ENCODE measurements around the gene KCP.
"Not testable (repeated sequence)": the region's sequence is repeated elsewhere in the genome, so short reads cannot be mapped to it uniquely, and the experiment has no call there.

The KCP gene

DNA sequence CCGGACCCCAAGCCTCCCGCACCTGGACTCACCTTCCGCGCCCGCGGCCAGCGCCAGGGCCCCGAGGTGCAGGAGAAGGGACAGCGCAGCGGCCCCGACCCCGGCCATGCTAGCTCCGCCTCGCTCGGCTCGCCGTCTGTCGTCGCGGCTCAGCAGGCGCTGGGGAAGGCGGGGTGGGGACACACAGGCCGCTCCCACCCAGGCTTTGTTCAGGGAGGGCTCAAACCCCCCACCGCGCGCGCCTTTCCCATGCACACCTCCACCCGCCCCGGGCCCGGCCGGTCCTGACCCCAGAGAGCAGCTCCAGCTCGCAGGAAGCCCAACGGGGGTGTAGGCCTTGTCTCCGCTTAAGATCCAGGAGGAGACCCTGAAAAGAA, at the start of gene KCP:
KCP (minus strand) TSS at position 141 of the 377 bp plus-strand sequence; CDS start at position 108, 33 bp downstream.
- DNase-seq: no peak

DNA sequence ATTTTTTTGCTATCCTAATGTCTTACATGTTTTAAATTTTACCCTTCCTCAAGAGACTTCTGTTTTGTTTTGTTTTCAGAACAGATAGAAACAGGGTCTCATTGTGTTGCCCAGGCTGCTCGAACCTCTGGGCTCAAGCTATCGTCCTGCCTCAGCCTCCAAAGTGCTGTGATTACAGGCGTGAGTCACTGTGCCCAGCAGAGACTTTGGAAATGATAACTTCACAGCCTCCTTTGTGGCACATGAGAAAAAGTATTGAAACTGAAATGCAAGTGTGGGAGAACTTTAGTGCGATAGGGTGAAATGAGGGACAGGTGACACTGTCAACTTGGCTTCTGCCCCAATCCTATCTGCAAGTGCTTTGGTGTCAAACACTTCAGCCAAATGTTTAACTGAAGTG, 48.8 kb upstream of the KCP start:
- no peak for DNase-seq

DNA sequence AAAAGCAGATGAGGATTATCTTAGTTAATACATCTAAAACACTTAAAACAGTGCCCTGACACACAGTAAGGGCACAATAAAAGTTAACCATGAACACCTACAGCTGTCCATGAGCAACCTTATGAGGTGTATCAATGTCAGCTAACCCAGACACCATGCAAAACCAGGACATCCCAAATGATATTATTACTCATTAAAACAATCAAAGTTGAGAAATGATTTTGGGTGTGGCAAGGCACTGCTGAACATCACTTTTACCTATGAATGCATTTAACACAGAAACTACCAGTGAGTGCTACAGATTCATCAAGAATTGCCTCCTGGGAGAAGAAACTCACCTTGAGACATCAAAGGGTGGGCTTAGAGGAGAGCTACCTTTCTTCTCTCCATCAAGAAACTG, 45.5 kb upstream of the KCP start:
- no peak for DNase-seq

DNA sequence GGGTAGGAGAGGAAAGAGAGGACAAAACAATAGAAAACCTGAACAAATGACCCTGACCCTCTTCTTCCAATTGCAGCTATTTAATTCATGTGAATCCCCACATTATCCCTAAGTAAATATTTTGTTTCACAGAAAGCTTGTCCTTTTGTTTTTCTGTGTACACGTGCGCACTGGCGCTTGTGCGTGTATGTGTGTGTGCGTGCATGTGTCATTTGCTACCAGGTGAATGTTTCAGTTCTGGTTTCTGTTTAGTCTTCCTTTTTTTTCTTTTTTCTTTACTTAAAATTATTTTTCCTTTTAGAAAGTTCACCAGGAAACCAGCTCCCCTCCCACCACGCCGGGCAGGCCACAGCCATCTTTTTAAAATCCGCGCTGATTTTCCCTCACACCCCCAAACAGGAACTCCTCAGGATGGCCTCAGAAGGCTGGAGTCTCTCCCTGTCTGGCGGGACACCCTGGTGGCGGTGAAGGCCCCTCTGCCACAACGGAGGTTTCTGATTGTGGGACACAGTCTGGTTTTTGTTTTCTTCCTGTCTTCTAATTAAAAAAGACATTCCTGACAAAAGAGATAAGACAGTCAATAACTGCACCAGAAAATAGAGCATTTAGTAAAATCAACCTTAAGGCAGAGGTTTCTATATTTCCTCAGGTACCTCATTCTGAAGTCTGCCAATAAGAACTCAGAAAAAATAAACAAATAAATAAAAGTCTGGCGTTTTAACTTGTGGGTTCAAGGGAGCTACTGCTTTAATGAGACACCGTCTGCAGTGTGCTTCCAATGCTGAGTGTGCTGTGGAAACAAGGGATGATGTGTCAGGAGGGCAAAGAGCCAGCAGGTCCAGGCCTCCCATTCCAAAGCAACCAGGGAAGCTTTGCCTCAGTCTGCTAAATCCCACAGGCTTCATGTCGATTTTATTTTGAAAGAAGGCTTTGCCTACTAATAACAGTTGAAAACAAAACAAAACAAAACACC, 44.6 kb upstream of the KCP start:
- DNase-seq: no peak

DNA sequence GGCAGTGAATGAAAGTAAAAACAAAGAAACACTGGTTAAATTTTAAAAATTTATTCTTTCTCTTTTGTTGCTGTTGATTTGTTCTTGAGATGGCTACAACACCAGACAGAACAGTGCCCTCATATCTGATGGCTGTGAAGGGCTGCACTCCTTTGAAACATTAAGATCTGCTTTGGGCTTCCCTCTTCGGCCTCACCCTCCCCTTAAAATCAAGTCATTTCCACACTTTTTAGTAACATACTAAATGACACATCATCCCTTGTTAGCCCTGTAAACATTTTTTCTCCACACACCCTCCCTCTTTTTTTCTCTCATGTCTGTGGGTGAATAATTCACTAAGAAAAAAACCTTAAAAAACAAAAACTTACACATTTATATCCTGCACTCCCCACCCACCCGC, 43.6 kb upstream of the KCP start:
- DNase-seq: no peak

DNA sequence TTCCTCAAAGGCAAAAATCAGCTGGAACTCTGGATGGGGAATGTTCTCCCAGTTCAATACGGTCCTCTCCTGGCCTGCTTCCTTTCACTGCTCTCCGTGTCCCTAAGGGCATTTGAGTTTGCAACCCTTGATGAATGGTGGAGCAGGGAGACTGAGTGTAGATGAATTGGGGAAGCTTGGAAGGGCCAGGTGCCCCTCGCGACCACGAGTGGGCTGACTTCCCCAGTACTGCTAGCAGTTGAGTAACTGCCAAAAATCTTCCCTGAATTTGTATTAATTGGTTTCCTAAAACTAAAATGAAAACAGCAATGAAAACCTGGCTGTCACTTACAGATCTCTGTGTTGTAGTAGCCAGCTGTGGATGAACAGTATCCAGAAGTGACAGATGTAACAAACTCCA, 40.8 kb upstream of the KCP start:
- DNase-seq: no peak

DNA sequence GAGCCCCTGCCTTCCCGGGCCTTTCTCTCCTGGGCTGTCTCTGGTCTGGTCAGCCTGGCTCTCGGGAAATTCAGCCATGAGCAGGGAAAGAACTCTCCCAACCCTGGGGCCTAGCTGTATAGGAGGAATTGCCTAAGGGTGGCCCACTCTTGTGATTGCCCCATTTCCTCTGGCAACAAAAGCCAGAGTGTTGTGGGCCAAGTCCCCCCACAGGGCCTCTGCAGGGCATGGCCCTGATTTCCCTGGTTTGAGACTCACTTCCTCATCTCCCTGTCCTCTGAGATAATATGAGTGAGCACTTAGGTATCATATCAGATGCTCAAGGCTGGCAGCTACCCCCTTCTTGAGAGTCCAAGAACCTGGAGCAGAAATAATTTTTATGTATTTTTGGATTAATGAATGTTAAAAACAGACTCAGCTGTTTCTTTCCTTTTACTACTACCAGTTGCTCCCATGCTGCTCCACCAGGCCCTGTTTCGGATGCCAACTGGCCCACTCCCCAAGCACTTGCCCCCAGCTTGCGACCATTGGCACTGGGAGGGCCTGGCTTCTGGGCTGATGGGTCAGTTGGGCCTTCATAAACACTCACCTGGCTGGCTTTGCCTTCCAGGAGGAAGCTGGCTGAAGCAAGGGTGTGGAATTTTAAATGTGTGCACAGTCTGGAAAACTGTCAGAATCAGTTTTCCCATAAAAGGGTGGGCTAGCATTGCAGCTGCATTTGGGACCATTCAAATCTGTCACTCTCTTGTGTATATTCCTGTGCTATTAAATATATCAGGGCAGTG, 38.7 kb upstream of the KCP start:
- DNase-seq: no peak

DNA sequence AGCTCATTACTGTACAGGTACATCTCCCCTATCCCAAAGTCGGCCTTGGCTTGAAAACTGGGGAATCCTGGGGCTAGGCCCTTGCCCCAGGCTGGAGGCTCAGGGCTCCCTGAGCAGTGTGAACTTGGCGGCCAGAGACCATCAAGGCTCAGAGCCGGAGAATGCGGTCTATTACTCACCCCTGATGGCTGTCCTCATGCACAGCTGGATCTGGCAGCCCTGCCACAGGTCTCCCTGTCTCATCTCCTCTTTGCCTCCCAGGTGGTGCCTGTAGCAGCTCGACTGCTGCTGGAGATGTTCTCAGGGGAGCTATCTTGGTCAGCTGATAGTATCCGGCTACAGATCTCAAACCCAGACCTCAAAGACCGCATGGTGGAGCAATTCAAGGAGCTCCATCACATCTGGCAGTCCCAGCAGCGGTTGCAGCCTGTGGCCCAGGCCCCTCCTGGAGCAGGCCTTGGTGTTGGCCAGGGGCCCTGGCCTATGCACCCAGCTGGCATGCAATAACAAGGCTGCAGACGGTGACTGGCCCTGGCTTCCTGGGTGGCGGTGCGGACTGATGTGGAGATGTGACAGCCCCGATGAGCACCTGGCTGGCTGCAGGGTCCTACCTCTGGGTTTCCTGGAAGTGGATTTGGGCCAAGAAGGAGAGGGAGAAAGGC, 37.9 kb upstream of the KCP start:
- DNase-seq: no peak

DNA sequence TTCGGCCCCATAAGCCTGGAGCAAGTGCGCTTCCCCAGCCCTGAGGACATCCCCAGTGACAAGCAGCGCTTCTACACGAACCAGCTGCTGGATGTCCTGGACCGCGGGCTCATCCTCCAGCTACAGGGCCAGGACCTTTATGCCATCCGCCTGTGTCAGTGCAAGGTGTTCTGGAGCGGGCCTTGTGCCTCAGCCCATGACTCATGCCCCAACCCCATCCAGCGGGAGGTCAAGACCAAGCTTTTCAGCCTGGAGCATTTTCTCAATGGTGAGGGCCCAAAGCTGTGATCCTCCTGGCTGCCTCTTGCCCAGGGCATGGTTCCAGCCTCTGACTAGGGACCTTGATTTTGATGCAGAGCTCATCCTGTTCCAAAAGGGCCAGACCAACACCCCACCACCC, 37.3 kb upstream of the KCP start:
- DNase-seq: no peak

DNA sequence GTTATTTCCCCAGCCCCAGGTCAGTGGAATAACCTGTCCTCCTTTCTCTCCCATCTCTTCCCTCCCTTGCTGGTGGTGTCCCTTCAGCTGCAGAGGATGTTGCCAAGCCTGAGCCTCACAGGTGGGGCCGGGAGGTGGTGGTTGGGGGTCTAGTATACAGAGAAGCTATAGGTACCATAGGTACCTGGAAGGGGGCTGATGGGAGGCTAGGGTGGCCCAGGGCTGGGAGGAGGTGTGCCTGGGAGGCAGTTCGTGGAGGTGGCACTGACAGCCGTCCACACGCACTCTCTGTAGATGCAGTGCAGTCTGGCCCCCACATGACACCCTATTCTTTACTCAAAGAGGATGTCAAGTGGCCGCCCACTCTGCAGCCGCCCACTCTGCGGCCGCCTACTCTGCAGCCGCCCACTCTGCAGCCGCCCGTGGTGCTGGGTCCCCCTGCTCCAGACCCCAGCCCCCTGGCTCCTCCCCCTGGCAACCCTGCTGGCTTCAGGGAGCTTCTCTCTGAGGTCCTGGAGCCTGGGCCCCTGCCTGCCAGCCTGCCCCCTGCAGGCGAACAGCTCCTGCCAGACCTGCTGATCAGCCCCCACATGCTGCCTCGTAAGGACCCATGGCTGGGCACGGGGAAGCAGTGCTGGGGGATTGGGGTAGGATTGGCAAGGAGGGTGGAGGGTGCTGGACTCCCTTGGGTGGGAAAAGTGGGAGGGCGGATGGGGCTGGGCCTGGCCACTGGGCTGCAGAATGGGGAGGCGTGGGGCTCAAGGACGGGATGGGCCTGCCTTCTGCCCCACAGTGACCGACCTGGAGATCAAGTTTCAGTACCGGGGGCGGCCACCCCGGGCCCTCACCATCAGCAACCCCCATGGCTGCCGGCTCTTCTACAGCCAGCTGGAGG, 36.7 kb upstream of the KCP start:
- DNase-seq: no peak

DNA sequence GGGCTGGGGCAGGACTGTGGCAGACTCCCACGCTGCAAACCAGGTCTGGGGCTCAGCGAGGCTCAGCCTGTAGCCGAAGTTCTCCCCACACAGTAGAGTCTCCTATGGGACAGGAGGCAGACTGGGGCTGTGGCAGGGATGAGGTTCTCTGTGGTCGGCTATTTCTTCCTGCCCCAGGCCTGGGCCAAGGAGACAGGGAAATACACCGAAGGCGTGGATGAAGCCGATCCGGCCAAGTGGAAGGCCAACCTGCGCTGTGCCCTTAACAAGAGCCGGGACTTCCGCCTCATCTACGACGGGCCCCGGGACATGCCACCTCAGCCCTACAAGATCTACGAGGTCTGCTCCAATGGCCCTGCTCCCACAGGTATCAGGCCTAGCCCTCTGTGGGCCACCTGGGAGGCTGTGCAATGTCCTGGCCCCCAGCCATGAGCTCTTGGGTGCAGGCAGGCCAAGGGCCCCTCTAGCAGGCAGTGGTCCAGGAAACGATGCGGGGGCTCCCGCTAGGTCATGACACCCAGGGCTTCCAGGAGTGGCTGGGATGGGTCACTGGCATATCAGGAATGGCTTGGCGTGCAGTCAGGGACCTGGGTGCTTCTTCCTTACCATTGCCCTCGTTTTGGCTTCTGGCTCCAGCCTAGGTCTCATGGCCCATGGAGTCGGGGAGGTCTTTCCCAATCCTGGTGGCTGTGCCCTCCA, 35.3 kb upstream of the KCP start:
- DNase-seq: no peak

DNA sequence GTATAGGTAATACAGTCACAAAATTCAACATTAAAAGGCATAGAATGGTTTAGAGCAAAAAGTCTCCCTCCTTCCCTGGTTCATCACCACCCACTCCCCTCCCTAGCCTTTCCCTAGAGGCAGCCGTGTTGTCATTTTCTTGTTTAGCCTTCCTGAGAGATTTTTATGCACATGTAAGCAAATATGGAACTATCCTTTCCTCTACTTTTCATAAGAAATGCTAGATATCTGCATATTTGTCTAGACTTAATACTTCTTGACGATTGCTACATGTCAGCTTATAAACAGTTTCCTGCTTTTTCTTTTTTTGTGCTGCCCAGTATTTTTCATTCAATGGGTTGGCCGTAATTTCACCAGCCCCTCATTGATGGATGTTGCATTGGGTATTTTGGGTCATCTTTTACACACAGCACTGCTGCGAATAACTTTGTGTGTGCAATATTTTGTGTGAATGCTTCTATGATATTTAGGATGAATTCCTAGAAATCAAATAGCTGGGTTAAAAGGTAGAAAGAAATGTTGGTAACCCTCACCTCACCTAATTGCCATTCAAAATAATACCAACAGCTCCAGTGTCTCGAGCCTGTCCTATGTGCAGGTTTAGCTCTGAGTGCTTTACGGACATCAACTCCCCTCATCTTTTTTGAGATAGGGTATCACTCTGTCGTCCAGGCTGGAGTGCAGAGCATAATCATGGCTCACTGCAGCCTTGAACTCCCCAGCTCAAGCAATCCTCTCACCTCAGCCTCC, 34.2 kb upstream of the KCP start:
- no peak for DNase-seq

DNA sequence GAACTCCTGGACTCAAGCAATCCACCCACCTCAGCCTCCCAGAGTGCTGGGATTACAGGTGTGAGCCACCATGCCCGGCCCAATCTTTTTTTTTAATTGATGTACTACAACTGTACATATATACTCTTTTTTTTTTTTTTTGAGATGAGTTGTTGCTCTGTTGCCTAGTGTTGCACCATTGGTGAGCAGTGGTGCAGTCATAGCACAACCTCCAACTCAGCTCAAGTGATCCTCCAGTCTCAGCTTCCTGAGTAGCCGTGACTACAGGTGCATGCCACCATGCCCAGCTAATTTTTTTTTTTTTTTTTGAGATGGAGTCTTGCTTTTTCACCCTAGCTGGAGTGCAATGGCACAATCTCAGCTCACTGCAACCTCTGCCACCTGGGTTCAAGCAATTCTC, 32.7 kb upstream of the KCP start:
- DNase-seq: not testable (repeated sequence)

DNA sequence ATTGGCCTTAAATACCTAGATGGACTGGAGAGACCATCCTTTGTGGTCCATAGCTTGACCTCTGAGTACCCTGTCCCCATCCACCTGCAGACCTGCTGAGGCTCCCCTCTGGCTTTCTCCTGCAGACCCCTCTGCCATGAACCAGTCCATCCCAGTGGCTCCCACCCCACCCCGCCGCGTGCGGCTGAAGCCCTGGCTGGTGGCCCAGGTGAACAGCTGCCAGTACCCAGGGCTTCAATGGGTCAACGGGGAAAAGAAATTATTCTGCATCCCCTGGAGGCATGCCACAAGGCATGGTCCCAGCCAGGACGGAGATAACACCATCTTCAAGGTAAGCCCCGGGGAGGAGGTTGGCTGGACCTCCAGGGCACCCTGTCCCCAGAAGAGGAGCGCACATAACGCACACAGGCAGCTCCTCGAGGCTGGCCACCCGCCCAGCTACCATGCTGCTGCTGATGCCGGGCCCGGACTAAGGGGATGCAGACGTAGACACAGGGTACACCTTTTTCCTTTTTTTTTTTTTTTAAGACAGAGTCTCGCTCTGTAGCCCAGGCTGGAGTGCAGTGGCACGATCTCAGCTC, 31.5 kb upstream of the KCP start:
- no peak for DNase-seq

DNA sequence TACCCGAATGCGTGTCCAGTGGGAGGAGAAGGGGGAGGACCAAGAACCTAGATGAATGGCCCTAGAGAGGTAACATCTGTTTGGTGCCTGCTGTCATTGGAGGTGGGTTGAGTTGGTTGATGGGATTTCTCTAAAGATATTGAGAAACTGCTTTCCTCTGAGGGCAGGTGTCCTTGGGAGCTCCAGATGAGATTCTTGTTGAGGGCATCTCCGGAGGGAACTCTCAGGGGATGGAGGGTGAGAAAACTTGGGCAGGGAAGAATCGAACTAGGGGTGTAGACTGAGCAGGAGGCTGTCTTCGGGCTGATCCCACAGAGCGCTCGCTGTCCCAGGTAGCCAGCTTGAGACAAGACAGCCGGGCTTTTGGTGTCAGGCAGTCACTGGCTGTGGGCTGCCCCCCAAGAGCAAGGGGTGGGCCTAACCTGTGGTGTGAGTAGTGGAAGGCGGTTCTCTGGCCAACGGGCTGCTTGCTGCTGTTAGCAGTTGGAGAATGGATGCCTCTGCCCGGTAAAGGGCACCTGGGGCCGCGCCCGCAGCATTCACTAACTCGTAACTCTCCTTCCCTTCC, 30.9 kb upstream of the KCP start:
- no peak for DNase-seq

DNA sequence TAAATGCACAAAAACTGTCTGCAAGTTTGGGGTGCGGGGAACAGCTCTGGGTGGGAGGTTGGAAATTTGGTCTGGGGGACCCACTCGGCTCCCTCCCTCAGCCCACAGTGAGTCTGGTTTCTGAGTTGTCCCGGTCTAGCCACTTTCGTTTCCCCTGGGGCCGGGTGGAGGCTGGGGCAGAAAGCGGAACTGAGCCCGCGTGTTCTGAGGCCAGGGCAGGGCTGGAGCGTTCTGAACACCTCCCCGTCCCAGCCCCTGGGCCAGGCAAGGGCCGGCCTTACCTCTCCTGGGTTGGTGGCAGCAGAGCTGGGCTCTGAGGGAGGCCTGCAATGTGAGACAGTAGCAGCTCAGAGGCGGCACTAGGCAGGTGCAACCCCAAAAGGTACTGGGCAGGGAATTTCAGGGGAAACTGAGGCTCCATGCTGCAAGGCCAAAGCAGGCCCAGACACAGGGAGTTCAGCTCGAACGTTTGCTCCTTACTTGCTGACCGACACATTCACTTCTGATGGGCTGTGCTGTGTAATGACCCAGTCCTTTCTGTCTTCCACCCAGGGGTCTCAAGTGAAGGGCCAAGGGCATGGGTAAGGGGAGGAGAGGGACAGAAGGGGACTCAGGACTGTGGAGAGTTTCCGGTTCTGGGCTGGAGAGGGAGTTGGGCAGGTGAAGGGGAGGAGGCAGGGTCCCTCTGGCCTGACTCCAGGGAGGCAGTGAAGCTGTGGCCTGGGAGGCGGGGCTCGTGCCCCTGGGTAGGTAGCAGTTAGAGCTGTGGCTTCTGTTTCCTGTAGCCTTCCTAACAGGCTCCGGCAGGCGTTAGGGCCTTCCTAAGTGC, 30.2 kb upstream of the KCP start:
- no peak for DNase-seq

DNA sequence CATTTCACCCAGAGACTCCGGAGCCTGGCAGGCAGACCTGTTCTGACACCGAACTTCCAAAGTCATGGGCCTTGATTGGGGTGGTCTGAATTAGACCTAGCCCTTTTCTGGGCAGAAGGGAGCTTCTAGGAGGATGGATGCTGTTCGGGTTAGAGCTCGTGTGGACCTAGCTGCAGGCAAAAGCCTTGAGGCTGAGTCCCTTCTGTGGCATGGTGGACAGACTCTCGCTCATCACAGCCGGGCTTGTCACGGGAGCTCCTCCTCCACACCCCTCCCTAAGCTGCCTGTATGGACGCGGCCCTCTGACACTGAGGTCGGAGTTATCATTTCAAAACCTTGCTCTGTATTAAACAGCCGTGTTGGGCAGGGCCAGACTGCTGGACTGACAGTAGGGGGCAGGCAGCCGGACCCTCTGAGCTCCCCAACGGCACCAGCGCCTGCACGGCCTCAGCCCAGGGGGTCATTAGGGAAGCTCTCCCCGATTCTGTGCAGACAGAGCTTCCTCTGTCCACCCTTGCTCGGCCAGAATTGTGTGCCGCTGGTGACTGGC, 29.4 kb upstream of the KCP start:
- DNase-seq: no peak

DNA sequence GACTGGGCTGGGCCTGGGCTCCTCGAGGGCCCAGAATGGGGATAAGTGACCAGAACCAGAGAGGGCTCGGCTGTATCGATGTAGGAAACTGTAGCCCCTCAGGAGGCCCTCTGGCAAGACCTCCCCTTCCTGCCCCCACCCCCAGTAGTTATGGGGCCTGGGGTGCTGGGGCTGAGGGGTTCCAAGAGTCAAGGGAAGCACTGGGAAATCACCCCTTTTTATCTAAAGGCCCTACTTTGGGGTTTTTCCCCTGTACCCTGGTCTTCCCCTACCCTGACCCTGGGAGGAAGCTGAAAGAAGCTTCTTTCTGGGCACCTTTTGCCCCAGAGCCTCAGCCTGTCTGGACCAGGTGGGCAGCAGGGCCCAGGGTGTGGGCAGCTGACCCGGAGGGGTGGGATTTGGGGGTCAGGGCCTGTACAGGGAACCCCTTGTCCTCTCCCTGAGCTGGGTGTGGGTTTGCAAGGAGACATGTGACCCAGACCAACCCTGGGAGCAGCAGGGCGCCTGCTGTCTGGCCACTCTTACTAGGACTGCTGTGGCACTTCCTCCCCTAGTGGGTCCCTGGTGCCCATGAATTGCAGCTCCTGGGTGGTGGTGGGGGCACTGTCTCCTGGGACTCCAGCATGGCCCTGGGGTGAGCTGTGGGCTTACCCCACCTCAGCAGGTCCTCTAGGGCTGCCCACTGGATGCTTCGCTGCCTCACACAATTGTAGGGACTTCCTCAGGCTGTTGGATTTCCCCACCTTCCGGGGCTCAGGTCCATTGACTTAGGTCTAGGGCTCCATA, 28.8 kb upstream of the KCP start:
- DNase-seq: no peak
